ENCODE measurements around the gene RFT1.

- TF ChIP-seq POLR2AphosphoS5 (IDR thresholded peaks at IDR 0.05; ENCODE audit: insufficient read depth, low read depth, low read length) = no peak
- no peak for TF ChIP-seq POLR2A (IDR thresholded peaks at IDR 0.05; ENCODE audit: low read depth, low read length)
- no peak for TF ChIP-seq EZH2 (IDR thresholded peaks at IDR 0.05; ENCODE audit: borderline replicate concordance, low read depth, low read length, severe bottlenecking)
- TF ChIP-seq CTCF (IDR thresholded peaks at IDR 0.05; ENCODE audit: extremely low read depth in 1 of 2, insufficient read depth in 1 of 2, low read depth in 1 of 2, low read length in 2 of 2) = no peak
- TF ChIP-seq JUN (IDR thresholded peaks at IDR 0.05; ENCODE audit: borderline replicate concordance, insufficient read depth, insufficient read length, low read depth) = no peak
- no peak for TF ChIP-seq MAX (IDR thresholded peaks at IDR 0.05; ENCODE audit: insufficient read depth, insufficient read length)
- no peak for TF ChIP-seq MYC (IDR thresholded peaks at IDR 0.05; ENCODE audit: low read depth, low read length)
Observed at GRCh38 chr3:53123510-53123909, 6.7 kb downstream of the RFT1 start.
